ENCODE measurements around the gene GTF2F2.

GTF2F2 gene

GRCh38 chr13:45299194-45299593 is 178.9 kb downstream of the GTF2F2 start:
- FAIRE-seq = no peak
- no peak for DNase-seq (ENCODE audit: low spot score)

- no peak for DNase-seq (ENCODE audit: low spot score)
- no peak for FAIRE-seq
These were observed 180.1 kb downstream of the GTF2F2 start for GRCh38 chr13:45300190-45300985.

GRCh38 chr13:45301263-45301662 is 181.0 kb downstream of the GTF2F2 start:
- FAIRE-seq (no peak), DNase-seq (ENCODE audit: low spot score) (no peak)

- DNase-seq (ENCODE audit: low spot score) (no peak), FAIRE-seq (no peak)
These were observed 182.2 kb downstream of the GTF2F2 start for GRCh38 chr13:45302507-45302906.

- DNase-seq (ENCODE audit: low spot score) (no peak), FAIRE-seq (no peak)
These were observed 182.7 kb downstream of the GTF2F2 start for GRCh38 chr13:45303026-45303425.

GRCh38 chr13:45303866-45304265 is 183.6 kb downstream of the GTF2F2 start:
- FAIRE-seq (no peak), DNase-seq (ENCODE audit: low spot score) (no peak)

- DNase-seq (ENCODE audit: low spot score) (no peak), FAIRE-seq (no peak)
These were observed 184.8 kb downstream of the GTF2F2 start for GRCh38 chr13:45305079-45305478.

GRCh38 chr13:45306966-45307365 is 186.7 kb downstream of the GTF2F2 start:
- FAIRE-seq (no peak), DNase-seq (ENCODE audit: low spot score) (no peak)

- no peak for DNase-seq (ENCODE audit: low spot score)
- FAIRE-seq = no peak
These were observed 190.2 kb downstream of the GTF2F2 start for GRCh38 chr13:45310341-45311131.

GRCh38 chr13:45314822-45315221 is 194.5 kb downstream of the GTF2F2 start:
- DNase-seq (ENCODE audit: low spot score) = no peak
- FAIRE-seq = no peak

- no peak for FAIRE-seq
These were observed 195.3 kb downstream of the GTF2F2 start for GRCh38 chr13:45315520-45316167.

GRCh38 chr13:45316338-45316737 is 196.0 kb downstream of the GTF2F2 start:
- peak; percentile 55 for FAIRE-seq

More at GRCh38 chr13:45315520-45316167, 195.3 kb downstream of the GTF2F2 start:
- no peak for DNase-seq (ENCODE audit: low spot score)

GRCh38 chr13:45316996-45317395 is 196.7 kb downstream of the GTF2F2 start:
- DNase-seq (ENCODE audit: low spot score) (no peak), FAIRE-seq (no peak)

More at GRCh38 chr13:45316338-45316737, 196.0 kb downstream of the GTF2F2 start:
- DNase-seq (ENCODE audit: low spot score) = peak; percentile 30

- DNase-seq (ENCODE audit: low spot score) (no peak), FAIRE-seq (no peak)
These were observed 200.7 kb downstream of the GTF2F2 start for GRCh38 chr13:45320876-45321629.

GRCh38 chr13:45325806-45326205 is 205.5 kb downstream of the GTF2F2 start:
- peak; percentile 59 for DNase-seq (ENCODE audit: low spot score)
- peak; percentile 56 for FAIRE-seq

GRCh38 chr13:45327253-45327955 is 207.1 kb downstream of the GTF2F2 start:
- FAIRE-seq (no peak), DNase-seq (ENCODE audit: low spot score) (no peak)

- DNase-seq (ENCODE audit: low spot score) = no peak
- FAIRE-seq = no peak
These were observed 208.4 kb downstream of the GTF2F2 start for GRCh38 chr13:45328661-45329111.

- DNase-seq (ENCODE audit: low spot score) (no peak), FAIRE-seq (no peak)
These were observed 210.9 kb downstream of the GTF2F2 start for GRCh38 chr13:45331123-45331619.

GRCh38 chr13:45331692-45332035 is 211.4 kb downstream of the GTF2F2 start:
- FAIRE-seq (no peak), DNase-seq (ENCODE audit: low spot score) (no peak)

- DNase-seq (ENCODE audit: low spot score) (peak; percentile 60), FAIRE-seq (no peak)
These were observed 211.9 kb downstream of the GTF2F2 start for GRCh38 chr13:45332036-45332830.
